Endothelial cell of umbilical vein (primary cell): ENCODE data around the gene LPAR6. TPM values are rescaled to one million over a fixed set of nuclear protein-coding genes. Genes with fewer than 3 reads are reported as not detected.

Source experiments
- BruUV-seq: library from RNA; stranded (reverse); fragments of 400-500 nt; replicated peaks from 2 replicates; lab custom pipeline; 2021; lab: Mats Ljungman, UMichigan
- CTCF ChIA-PET: fragments of 300-600, 350-600 bp; sonication (Branson Sonifier 250); formaldehyde crosslinking; loops from one replicate; lab custom pipeline; 2021; ENCODE audit warnings: antibody characterized with exemption, inconsistent platforms; lab: Charles Lee
- POLR2A ChIA-PET: fragments of 300-600, 350-600 bp; sonication (Branson Sonifier 250); formaldehyde crosslinking; loops from one replicate; lab custom pipeline; 2021; ENCODE audit warnings: antibody characterized with exemption, inconsistent platforms; lab: Charles Lee
- DNase-seq: peaks from one replicate; pipeline ENCODE4 v3.0.0-alpha.2; 2011; ENCODE audit warnings: low read depth, low spot score
- FAIRE-seq: peaks from 2 replicates; lab custom pipeline; 2011; peaks lifted over from hg19 to GRCh38; lab: Jason Lieb, UNC
- H2AFZ ChIP-seq: 2 replicates; pipeline ENCODE4 v1.6.0; 2012; ENCODE audit warnings: low read depth, low read length, control low read depth, inconsistent platforms
- H3K27ac ChIP-seq: 2 replicates; pipeline ENCODE4 v1.5.1; 2011; ENCODE audit warnings: low read depth, mild to moderate bottlenecking, control low read depth, low read length, moderate library complexity; ENCODE audit not compliant: insufficient read depth
- H3K27me3 ChIP-seq, 2 experiments: 2 replicates each; pipeline versions ENCODE4 v1.6.0 to v1.6.1; 2011; ENCODE audit warnings: low read length in 2 of 2, mixed read lengths in 1 of 2; ENCODE audit not compliant: control insufficient read depth in 2 of 2, insufficient read depth in 2 of 2
- H3K36me3 ChIP-seq, 2 experiments: 2 replicates in 1 of 2; 3 replicates in 1 of 2; pipeline ENCODE4 v1.5.1; 2011; ENCODE audit warnings: low read length in 2 of 2, mild to moderate bottlenecking in 1 of 2, moderate library complexity in 1 of 2; ENCODE audit not compliant: control insufficient read depth in 2 of 2, insufficient read depth in 2 of 2; ENCODE audit errors: extremely low read depth in 1 of 2
- H3K4me1 ChIP-seq: 3 replicates; pipeline ENCODE4 v1.5.1; 2011; ENCODE audit warnings: mild to moderate bottlenecking, low read length; ENCODE audit not compliant: control insufficient read depth, insufficient read depth; ENCODE audit errors: extremely low read depth
- H3K4me2 ChIP-seq: 2 replicates; pipeline ENCODE4 v1.6.1; 2011; ENCODE audit warnings: low read length, control low read depth, mixed read lengths; ENCODE audit not compliant: insufficient read depth
- H3K4me3 ChIP-seq, 3 experiments: fragments of 200-600 bp in 1 of 3; sonication (generic), shearing (Covaris generic) in 1 of 3; replicated peaks in 1 of 3; 2 replicates each; pipeline ENCODE4 v1.5.1; 2011 to 2016; ENCODE audit warnings: control low read depth in 3 of 3, low read length in 3 of 3, mild to moderate bottlenecking in 2 of 3, inconsistent platforms in 1 of 3, low read depth in 1 of 3, moderate library complexity in 1 of 3; ENCODE audit not compliant: insufficient read depth in 1 of 3
- H3K79me2 ChIP-seq: 2 replicates; pipeline ENCODE4 v1.6.0; 2012; ENCODE audit warnings: low read length, inconsistent platforms; ENCODE audit not compliant: control insufficient read depth, insufficient read depth
- H3K9ac ChIP-seq: replicated peaks from 2 replicates; pipeline ENCODE3; 2011; ENCODE audit warnings: low read length, control low read depth; ENCODE audit not compliant: insufficient read depth; ENCODE audit errors: extremely low read depth
- H3K9me1 ChIP-seq: replicated peaks from 3 replicates; pipeline ENCODE4 v1.6.0; 2011; ENCODE audit warnings: mild to moderate bottlenecking, low read length; ENCODE audit not compliant: control insufficient read depth, insufficient read depth; ENCODE audit errors: extremely low read depth
- H3K9me3 ChIP-seq: replicated peaks from 2 replicates; pipeline ENCODE4 v1.5.1; 2012; ENCODE audit warnings: low read length, inconsistent platforms; ENCODE audit not compliant: control insufficient read depth, insufficient read depth
- H4K20me1 ChIP-seq: replicated peaks from 2 replicates; pipeline ENCODE3; 2011; ENCODE audit warnings: mild to moderate bottlenecking, low read length; ENCODE audit not compliant: control insufficient read depth, insufficient read depth; ENCODE audit errors: extremely low read depth
- EZH2 ChIP-seq: IDR thresholded peaks from 2 replicates; pipeline ENCODE4 v1.6.1; 2012; ENCODE audit warnings: borderline replicate concordance, low read depth, mild to moderate bottlenecking, moderate library complexity, low read length, inconsistent platforms; ENCODE audit not compliant: severe bottlenecking
- GATA2 ChIP-seq: IDR thresholded peaks from 2 replicates; pipeline ENCODE4 v1.7.0; 2011; ENCODE audit warnings: low read depth, mild to moderate bottlenecking, moderate library complexity, mixed read lengths, low read length; ENCODE audit not compliant: insufficient read length, insufficient read depth
- MYC ChIP-seq: IDR thresholded peaks from one replicate; pipeline ENCODE4 v1.6.1; 2011; ENCODE audit warnings: mild to moderate bottlenecking, low read depth, low read length
- POLR2AphosphoS5 ChIP-seq: IDR thresholded peaks from 2 replicates; pipeline ENCODE4 v1.6.1; 2012; ENCODE audit warnings: low read depth, mild to moderate bottlenecking, control low read depth, low read length, moderate library complexity; ENCODE audit not compliant: insufficient read depth
- dilution Hi-C: fragments of 300-500 bp; cut with MboI; formaldehyde crosslinking; loops from one replicate; pipeline ENCODE4 v1.15.0; 2019; ENCODE audit warnings: low sequenced_read_pairs; ENCODE audit not compliant: extremely low pct_ligation_motif_present
- intact Hi-C: fragments of 100-400 bp; cut with micrococcal nuclease; formaldehyde crosslinking; loops from one replicate; pipeline ENCODE4 v1.10.0; 2022
- polyA plus RNA-seq, 4 experiments: library from polyadenylated mRNA; depleted of rRNA in 3 of 4; stranded (reverse) in 3 of 4; unstranded in 1 of 4; fragments of >200 nt; gene quantifications; 2 replicates each; pipeline versions ENCODE4 v1.2.1 to v1.2.3, GENCODE V29; 2011 to 2012; ENCODE audit warnings: missing spikeins in 1 of 4
- total RNA-seq: library from RNA; stranded (reverse); gene quantifications from 2 replicates; pipeline ENCODE4 v1.2.3, GENCODE V29; 2021
- TF ChIP-seq, protein P1 (sequence below): IDR thresholded peaks from 2 replicates; pipeline ENCODE4 v1.6.1; 2011; ENCODE audit not compliant: insufficient read depth, insufficient read length
- TF ChIP-seq, protein P2 (sequence below), 2 donors: IDR thresholded peaks; 1 replicate in 1 of 2; 2 replicates in 1 of 2; pipeline ENCODE4 v1.5.1; 2011; ENCODE audit warnings: low read length in 2 of 2, mild to moderate bottlenecking in 2 of 2, moderate library complexity in 2 of 2, control low read depth in 1 of 2, inconsistent platforms in 1 of 2, low read depth in 1 of 2; ENCODE audit not compliant: insufficient read depth in 1 of 2; ENCODE audit errors: extremely low read depth in 1 of 2

The LPAR6 gene
- total and polyA plus RNA-seq, 2 donors (not counting 3 experiments of a cell fraction or from before 2014, with no cell fraction given), result 14.5 to 22.9 TPM

DNA sequence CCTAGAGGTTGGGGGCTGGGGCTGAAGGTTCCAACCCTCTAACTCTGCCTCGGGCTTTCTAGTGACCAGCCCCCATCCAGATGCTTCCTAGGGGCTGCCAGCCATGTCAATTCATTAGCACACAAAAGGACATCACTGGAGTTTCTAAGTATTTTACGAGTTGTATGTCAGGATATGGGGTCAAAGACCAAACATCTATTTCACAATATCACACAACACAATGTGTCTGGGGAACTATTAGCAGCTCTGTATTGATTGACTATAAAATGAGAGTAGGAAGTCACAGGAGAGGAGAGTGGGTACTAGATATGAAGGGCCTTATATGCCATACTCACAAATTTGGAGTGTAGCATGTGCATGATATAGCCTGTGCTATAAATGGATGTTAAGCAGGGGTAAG lies 42.1 kb downstream of the LPAR6 start:
- Histone ChIP-seq H3K9me3 (no peaks in the 10 kb centered on the region), H3K27ac (no peak overlapping the region), H3K9me1 (no peaks in the 10 kb centered on the region), H3K9ac (no peak overlapping the region), H4K20me1 (no peaks in the 10 kb centered on the region), H3K27me3 (no peaks in the 10 kb centered on the region), H3K4me2 (no peak overlapping the region), H3K79me2 (no peaks in the 10 kb centered on the region), H2AFZ (no peak overlapping the region), H3K4me3 (no peak overlapping the region), H3K4me1 (peaks cover 8% of the 10 kb centered on the region), H3K36me3 (peaks cover 0 to 3% of the 10 kb centered on the region in 2 experiments)
- DNase-seq, result peak; percentile 3
- TF ChIP-seq EZH2 (no peak), MYC (no peak), POLR2AphosphoS5 (no peak), GATA2 (no peak)
- TF ChIP-seq, protein P1, sequence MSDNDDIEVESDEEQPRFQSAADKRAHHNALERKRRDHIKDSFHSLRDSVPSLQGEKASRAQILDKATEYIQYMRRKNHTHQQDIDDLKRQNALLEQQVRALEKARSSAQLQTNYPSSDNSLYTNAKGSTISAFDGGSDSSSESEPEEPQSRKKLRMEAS, result no peak
- TF ChIP-seq, protein P2, sequence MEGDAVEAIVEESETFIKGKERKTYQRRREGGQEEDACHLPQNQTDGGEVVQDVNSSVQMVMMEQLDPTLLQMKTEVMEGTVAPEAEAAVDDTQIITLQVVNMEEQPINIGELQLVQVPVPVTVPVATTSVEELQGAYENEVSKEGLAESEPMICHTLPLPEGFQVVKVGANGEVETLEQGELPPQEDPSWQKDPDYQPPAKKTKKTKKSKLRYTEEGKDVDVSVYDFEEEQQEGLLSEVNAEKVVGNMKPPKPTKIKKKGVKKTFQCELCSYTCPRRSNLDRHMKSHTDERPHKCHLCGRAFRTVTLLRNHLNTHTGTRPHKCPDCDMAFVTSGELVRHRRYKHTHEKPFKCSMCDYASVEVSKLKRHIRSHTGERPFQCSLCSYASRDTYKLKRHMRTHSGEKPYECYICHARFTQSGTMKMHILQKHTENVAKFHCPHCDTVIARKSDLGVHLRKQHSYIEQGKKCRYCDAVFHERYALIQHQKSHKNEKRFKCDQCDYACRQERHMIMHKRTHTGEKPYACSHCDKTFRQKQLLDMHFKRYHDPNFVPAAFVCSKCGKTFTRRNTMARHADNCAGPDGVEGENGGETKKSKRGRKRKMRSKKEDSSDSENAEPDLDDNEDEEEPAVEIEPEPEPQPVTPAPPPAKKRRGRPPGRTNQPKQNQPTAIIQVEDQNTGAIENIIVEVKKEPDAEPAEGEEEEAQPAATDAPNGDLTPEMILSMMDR (IDR thresholded peaks at IDR 0.05; ENCODE audit: extremely low read depth in 1 of 2, insufficient read depth in 1 of 2, low read depth in 1 of 2, low read length in 2 of 2), result no peak
- CTCF ChIA-PET, result no interaction called here
- dilution Hi-C loops, result no loop called here
- BruUV-seq, result no TSS peak
- POLR2A ChIA-PET, result no interaction called here
- intact Hi-C loops, result no loop called here
- FAIRE-seq, result no peak
